Femur (tissue), 1 donor: Measurements from ENCODE around the gene ETNK2.
"Not testable (repeated sequence)": the region's sequence is repeated elsewhere in the genome, so short reads cannot be mapped to it uniquely, and the experiment has no call there.

ENCODE experiments used
- DNase-seq: peaks from one replicate; pipeline ENCODE4 v3.0.0-alpha.2; 2017

The ETNK2 gene

GRCh38 chr1:204124639-204125038 is 27.2 kb downstream of the ETNK2 start:
- DNase-seq = no peak

DNA sequence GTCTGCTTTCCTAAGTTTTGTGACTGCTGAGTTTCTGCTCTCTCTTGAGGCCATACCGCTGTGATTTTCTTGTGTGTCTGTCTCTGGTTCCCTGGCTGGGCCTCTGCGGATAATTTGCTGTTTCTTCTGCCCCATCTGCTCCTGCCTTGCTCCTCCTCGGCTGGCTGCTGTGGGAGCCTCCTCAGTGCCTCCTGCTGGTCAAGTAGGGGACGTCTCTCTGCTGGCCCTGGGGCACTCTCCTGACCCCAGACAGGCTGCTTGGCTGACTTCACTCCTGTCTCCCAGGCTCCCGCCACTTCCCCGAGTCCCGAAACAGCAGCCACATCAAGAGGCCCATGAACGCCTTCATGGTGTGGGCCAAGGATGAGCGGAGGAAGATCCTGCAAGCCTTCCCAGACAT is 28.5 kb downstream of the ETNK2 start:
- no peak for DNase-seq

DNA sequence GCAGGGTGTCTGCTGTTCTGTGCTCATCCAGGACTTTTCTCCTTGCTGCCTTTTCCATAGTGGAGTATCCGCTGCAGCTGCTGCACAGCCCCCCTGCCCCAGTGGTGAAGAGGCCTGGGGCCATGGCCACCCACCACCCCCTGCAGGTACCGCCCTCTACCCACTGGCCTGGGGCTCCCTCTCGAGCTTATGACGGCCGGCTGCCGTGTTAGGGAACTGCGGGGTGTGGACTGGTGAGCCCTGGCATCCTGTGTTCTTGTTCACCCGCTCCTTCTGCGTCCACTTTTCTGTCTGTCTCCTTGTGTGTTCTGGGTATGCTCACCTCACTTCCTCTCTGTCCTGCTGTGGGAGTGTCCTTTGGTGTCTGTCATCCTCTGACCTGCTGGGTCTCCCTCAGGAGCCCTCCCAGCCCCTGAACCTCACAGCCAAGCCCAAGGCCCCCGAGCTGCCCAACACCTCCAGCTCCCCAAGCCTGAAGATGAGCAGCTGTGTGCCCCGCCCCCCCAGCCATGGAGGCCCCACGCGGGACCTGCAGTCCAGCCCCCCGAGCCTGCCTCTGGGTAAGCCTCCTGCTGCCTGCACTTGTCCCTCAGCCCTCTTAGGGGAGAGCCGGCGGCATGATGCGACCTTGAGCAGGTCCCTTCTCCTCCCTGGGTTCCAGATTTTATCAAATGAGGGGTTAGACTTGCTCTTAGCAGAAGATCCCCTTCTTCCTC is 29.8 kb downstream of the ETNK2 start:
- DNase-seq = no peak

- no peak for DNase-seq
Measured at GRCh38 chr1:204116539-204116938, 35.3 kb downstream of the ETNK2 start.

- no peak for DNase-seq
Measured at GRCh38 chr1:204115116-204115515, 36.7 kb downstream of the ETNK2 start.

DNA sequence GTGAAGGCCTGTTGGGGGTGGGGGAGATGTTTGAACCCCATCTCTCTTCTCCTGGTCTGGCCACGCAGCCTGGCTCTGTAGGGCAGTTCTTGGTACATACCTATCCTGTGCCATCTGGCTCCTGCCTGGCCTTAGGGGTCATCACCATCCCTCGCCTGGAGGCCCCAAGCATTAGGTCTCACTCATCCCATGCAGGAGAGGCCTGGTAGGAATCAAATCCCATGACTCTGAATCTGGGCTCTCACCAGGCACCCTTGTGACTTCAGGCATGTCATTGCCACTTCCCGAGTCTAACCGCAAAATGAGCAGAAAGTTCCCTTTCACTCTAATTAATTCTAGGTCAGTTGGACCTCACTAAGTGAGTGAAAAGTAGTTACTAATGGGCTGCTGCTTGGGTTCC is 37.2 kb downstream of the ETNK2 start:
- no peak for DNase-seq

- DNase-seq = no peak
Measured at GRCh38 chr1:204113896-204114295, 37.9 kb downstream of the ETNK2 start.

DNA sequence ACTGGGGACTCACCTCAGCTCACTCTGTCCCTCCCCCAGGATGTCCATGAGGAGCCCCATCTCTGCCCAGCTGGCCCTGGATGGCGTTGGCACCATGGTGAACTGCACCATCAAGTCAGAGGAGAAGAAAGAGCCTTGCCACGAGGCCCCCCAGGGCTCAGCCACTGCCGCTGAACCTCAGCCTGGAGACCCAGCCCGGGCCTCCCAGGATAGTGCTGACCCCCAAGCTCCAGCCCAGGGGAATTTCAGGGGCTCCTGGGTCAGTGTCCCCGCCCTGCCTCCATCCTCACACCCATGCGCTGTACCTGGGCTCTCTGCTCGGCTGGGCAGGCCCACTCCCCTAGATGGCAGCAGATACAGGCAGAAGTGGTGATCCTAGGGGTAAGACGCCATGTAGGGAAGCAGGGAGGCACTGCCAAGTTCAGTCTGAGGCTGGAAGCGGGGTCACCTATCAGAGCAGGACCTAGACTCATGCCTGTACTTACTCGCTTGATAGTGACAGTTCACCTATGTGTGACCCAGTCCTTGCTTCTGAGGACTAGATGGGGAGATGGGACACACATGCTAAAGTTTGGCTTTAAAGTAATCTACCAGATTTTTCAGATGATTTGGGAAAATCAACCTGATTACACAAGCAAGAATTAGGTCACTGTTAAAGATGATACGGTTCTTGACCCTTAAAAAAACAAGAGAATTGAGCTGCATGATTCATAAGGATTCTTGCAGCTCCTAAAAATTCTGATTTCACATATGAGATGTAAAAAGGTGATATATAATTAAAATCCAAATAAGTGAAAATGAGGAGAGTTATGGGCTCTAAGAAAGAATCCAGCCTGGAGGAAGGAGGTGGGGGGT is 38.7 kb downstream of the ETNK2 start:
- DNase-seq = no peak

- DNase-seq = no peak
Measured at GRCh38 chr1:204110894-204111633, 40.8 kb downstream of the ETNK2 start.

DNA sequence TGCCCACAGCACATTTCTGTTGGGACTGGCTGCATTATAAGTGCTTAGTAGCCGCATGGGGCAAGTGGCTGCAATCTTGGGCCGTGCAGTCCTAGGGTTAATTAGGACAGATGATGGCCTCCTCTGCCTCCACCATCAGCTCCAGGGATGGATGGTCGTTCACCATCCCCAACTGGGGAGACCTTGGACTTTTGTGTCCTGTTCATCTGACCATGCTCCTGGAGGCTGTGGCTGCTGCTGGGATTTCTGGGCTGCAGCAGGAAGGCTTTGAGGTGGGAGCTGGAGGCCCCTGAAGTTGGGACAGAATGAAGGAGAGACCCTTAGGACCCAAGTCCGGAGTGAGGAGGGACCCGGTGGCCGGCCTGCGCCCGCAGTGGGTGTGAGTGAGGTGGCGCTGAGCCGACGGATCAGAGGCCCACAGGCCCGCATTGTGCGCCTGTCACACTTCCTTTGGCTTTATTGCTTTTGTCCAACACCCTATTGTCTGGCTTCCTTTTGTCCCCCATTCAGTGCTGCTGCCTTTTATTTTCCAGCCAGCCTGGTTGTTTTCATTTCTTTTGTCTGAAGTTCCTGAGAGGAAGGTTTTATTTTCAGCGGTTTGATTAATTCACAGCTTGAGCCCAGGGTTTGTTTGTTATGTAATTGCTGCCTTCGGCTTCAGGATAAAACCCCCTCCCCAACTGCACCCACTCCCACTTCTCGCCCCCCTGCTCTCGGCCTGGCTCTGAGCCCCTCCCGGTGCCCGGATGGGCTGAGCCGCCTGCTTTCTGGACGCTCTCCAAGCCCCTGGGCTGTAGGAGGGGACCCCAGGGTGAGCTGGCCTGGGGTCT is 43.3 kb downstream of the ETNK2 start:
- no peak for DNase-seq

DNA sequence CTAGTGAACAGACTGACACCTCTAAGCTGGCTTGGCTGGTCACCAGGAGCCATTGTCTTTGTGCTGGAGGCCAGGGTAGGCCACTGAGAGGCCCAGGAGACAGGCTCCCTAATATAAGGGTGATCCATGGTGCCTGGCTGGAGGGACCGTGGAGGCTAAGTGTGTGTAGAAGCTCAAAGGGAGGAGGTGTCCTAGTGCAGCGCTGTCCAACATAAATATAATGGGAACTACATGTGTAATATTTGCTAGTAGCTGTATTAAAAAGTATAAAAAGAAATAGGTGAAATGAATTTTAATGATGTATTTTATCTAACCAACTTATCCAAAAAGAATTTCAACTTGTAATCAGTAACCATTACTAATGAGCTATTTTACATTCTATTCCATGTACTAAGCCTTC is 44.0 kb downstream of the ETNK2 start:
- DNase-seq = no peak

- no peak for DNase-seq
Measured at GRCh38 chr1:204106825-204107224, 45.0 kb downstream of the ETNK2 start.

DNA sequence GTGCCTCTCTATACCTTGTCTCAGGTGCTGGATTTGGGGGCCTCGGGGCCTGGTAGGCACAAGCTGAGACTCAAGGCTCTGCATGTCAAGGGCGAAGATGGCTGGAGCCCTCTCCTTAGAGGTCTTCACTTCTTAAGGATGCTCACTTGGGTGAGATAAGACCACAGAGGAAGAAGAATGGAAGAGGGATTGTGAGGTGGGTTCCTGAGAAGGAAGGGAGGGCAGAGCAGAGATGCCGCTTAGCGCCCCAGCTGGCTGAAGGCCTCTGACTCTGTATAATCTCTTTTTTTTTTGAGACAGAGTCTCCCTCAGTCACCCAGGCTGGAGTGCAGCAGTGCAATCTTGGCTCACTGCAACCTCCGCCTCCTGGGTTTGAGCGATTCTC is 46.7 kb downstream of the ETNK2 start:
- no peak for DNase-seq

DNA sequence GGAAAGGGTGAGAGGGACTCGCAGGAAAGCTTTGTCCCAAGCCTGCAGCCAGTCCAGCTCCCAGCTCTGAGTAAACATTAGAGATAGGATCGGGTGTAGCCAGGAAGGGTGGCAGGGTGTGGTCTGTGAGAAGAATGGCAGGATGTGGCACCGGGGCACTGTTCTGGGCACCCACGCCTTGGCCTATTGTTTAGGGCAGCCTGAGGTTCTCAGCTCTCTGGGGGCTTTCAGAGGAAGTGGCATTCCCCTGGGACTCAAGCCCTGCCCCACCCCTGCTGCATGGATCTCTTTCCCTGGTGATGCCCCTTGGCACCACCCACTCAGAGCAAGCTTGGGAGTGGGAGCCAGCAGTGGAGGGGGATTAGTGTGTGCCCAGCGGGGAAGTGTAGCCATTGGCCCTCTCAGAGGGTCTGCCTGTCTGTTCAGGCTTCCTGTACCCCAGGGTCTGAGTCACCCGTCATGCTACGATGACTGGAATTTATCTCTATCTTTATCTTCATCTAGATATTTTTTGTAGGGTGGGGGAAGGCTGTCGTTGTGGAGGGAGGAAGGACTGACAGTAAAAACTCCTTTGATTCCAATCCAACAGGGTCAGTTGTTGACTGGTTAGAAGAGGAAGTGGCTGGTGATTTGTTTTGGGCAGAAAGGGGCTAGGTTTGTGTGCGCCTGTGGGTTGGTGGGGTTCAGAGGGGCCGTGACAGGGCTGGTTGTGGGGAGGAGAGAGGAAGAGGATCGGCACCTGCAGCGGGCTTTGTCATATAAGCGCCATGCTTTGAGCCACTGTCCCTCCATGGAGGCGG is 47.3 kb downstream of the ETNK2 start:
- DNase-seq = no peak

GRCh38 chr1:204103431-204103741 is 48.5 kb downstream of the ETNK2 start:
- DNase-seq = no peak

DNA sequence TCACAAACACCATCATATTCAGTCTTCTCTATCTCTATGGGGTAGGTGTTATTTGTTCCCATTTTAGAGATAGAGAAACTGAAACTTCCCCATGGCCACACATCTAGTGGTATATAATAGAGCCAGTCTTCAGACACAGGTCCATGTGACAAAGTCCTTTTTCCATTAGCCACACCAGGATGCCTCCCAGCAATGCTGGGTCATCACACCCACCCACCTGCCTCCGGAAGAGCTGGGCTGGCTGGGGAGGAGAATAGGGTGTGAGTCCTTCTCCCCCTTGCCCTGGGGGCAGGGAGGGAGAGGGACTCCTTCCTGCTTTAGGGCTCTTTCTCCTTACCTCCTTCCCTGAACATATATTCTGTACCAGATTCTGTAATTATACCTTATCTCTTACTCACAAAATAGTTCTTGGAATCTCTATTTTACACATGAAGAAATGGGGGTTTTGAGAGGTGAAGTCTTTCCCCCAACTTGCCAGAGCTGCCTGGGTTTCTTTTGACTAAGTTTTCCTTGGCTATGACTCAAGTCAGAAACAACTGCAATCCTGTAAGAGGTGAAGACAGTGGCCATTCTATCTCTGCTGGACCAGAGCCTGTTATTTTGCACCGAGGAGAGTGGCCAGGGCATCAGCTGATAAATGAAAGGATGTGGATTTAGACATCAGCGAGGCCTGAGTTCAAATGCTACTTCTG is 49.0 kb downstream of the ETNK2 start:
- DNase-seq = no peak

- no peak for DNase-seq
Measured at GRCh38 chr1:204102029-204102611, 49.7 kb downstream of the ETNK2 start.

DNA sequence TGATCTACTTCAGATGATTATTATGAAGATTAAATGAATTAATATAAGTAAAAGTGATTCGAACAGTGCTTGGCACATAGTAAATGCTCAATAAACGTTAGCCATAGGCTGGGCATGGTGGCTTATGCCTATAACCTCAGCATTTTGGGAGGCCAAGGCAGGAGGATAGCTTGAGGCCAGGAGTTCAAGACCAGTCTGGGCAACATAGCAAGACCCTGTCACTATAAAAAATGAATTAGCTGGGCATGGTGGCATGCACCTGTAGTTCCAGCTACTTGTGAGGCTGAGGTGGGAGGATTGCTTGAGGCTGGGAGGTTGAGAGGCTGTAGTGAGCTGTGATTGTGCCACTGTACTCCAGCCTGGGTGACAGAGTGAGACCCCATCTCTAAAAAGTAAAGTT is 52.1 kb downstream of the ETNK2 start:
- not testable (repeated sequence) for DNase-seq

DNA sequence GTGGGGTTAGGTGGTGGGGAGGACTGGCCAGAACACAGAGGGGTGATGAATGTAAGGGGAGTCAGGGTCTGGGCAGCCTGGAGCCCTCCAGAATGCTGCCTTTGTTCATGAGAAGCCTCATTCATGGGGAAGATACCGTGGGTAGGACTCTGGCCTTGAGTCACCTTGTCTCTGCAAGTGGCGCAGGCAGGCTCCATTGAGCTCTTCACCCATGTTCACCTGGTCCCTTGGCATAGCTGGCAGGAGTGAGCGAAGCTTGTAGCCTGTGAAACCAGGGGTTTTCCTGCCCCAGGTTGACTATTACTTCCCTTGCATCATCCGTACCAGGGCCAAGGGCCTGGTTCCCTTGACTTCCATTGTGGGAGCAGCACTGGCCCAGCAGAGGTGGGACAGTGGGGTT is 53.2 kb downstream of the ETNK2 start:
- DNase-seq = no peak

- DNase-seq = no peak
Measured at GRCh38 chr1:204096931-204097330, 54.9 kb downstream of the ETNK2 start.
